Epithelial cell of esophagus (primary cell): ENCODE measurements around the gene CCNB2.

Source experiments
- DNase-seq: peaks from one replicate; pipeline ENCODE4 v3.0.0; 2010; ENCODE audit warnings: low read depth
- H3K4me3 ChIP-seq: 2 replicates; pipeline ENCODE4 v1.5.1; 2011; ENCODE audit warnings: mild to moderate bottlenecking, low read length, control low read depth
- TF ChIP-seq, protein P1 (sequence below): IDR thresholded peaks from 2 replicates; pipeline ENCODE4 v1.5.1; 2011; ENCODE audit warnings: low read depth, mild to moderate bottlenecking, low read length, control low read depth, inconsistent platforms; ENCODE audit not compliant: insufficient read depth; ENCODE audit errors: missing control alignments

CCNB2 gene

DNA sequence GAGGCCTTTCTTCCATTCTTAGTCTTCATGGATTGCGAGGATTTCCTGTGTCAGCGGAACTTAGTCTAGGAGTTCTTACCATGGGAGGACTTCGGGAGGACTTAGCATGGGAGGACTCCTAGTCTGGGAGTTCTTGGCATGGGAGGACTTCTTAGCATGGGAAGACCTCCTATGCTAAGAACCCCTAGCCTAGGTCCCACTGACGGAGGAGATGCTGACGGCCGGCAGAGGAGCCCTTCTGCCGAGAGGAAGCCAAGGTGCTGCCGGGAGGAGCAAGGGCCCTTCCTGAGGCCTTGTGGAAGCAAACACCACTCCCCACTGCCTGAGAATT is 66.1 kb downstream of the CCNB2 start:
- TF ChIP-seq, protein P1, sequence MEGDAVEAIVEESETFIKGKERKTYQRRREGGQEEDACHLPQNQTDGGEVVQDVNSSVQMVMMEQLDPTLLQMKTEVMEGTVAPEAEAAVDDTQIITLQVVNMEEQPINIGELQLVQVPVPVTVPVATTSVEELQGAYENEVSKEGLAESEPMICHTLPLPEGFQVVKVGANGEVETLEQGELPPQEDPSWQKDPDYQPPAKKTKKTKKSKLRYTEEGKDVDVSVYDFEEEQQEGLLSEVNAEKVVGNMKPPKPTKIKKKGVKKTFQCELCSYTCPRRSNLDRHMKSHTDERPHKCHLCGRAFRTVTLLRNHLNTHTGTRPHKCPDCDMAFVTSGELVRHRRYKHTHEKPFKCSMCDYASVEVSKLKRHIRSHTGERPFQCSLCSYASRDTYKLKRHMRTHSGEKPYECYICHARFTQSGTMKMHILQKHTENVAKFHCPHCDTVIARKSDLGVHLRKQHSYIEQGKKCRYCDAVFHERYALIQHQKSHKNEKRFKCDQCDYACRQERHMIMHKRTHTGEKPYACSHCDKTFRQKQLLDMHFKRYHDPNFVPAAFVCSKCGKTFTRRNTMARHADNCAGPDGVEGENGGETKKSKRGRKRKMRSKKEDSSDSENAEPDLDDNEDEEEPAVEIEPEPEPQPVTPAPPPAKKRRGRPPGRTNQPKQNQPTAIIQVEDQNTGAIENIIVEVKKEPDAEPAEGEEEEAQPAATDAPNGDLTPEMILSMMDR = no peak
- no peak for DNase-seq
- H3K4me3 ChIP-seq = no peak overlapping the region

DNA sequence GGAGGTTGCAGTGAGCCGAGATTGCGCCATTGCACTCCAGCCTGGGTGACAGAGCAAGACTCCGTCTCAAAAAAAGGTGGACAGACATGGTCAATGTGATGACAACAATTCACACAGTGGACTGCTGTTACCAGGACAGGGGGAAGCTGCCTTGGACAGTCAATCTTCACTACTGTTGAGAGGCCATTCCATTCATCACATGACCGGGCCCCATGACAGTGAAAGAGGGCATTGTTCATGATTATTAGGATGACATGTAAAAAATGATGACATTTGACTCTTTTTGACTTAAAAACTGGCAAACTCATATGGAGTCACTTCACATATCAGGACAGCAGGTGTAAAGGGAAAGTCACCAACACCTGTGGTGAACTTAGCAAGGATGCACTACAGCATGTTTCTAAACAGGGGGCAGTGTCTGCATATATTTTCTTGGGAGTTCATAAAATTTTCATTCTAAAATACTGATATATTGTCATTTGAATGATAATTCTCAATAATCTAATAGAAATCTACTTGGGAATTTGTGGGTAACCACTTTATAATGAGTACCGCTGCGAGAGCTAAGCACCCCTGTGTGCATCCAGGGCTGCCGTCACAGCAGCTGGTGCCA is 67.4 kb downstream of the CCNB2 start:
- no peak for DNase-seq
- TF ChIP-seq, protein P1 = peak; percentile 9

DNA sequence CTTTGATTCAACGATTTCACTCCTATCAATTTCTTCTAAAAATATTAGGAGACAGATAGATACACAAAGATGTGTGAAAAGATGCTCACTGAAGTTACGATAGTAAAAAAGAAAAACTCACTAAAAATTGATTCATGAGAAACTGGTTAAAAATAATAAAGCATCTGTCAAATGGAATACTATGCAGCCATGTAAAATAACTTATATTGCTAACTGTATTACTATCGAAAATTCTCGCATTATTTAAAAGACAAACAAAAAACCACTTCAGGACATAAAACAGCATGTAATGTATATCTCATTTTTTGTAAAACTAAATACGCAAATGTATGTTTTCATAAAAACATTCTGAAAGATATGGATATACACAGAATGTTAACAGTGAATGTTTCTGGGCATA is 68.2 kb downstream of the CCNB2 start:
- H3K4me3 ChIP-seq = no peak overlapping the region
- no peak for DNase-seq
- TF ChIP-seq, protein P1 = no peak

More for the DNA sequence above, 67.4 kb downstream of the CCNB2 start:
- no peak overlapping the region for H3K4me3 ChIP-seq

DNA sequence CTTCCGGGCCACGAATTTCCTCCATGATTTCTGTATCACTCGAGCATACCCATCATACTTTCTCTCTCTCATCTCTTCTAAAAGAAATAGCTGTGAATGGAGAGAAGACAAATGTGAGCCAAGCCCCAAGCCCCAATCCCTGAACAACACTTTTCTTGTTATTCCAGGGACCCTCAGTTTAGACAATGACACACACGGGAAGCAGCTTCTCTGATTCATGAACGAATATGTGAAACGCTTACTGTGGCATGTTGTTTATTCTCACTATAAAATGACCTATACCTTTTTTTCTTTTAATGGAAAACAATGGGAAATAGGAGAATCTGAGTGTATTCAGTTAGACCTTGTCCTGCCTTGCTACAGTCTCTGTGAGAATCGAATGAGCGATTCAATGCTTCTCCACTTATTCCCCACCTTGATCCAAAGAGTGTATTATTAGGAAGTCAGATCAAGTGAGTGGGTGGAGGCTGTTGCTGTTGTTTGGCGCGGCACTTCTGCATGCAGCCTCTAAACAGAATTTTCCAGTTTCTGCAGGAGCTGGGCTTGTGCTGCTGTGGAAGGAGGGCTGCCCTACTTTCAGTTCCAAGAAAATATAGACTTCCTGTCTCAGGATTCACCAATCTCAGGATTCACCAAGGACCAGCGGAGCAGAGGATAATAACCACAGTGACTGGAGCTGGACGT is 69.3 kb downstream of the CCNB2 start:
- no peak overlapping the region for H3K4me3 ChIP-seq
- DNase-seq = no peak
- TF ChIP-seq, protein P1 = no peak
